ENCODE data around the gene DYNLRB2. TPM values are rescaled to one million over a fixed set of nuclear protein-coding genes. Genes with fewer than 3 reads are reported as not detected.

Gene DYNLRB2
- total RNA-seq, 1 experiment from 2014 or later = not detected

GRCh38 chr16:80526418-80527061 is 14.3 kb upstream of the DYNLRB2 start:
- peak; percentile 41 to 45 for DNase-seq (ENCODE audit: low read depth in 1 of 2, low spot score in 2 of 2)
- Histone ChIP-seq H3K27me3 (replicated peaks) (no peaks in the 10 kb centered on the region; the same call in 1 of the 2 replicates), H3K4me1 (replicated peaks) (no peaks in the 10 kb centered on the region), H3K36me3 (no peaks in the 10 kb centered on the region), H3K4me3 (no peak overlapping the region), H3K9me3 (replicated peaks) (no peaks in the 10 kb centered on the region), H3K27ac (no peak overlapping the region)

GRCh38 chr16:80527297-80527696 is 13.5 kb upstream of the DYNLRB2 start:
- no peaks in the 10 kb centered on the region for H3K4me1 ChIP-seq (replicated peaks)
- no peak overlapping the region for H3K27ac ChIP-seq
- no peaks in the 10 kb centered on the region; the same call in 1 of the 2 replicates for H3K27me3 ChIP-seq (replicated peaks)
- no peaks in the 10 kb centered on the region for H3K36me3 ChIP-seq
- no peak for DNase-seq (ENCODE audit: low read depth in 1 of 2, low spot score in 2 of 2)
- no peaks in the 10 kb centered on the region for H3K9me3 ChIP-seq (replicated peaks)
- H3K4me3 ChIP-seq = no peak overlapping the region

GRCh38 chr16:80530479-80530878 is 10.3 kb upstream of the DYNLRB2 start:
- Histone ChIP-seq H3K4me3 (no peak overlapping the region), H3K27me3 (replicated peaks) (no peaks in the 10 kb centered on the region), H3K36me3 (no peaks in the 10 kb centered on the region), H3K27ac (no peak overlapping the region), H3K4me1 (replicated peaks) (no peaks in the 10 kb centered on the region), H3K9me3 (replicated peaks) (no peaks in the 10 kb centered on the region)
- no peak for DNase-seq (ENCODE audit: low read depth in 1 of 2, low spot score in 2 of 2)

- H3K27me3 ChIP-seq (replicated peaks) = no peaks in the 10 kb centered on the region; the same call in 1 of the 2 replicates
- peaks cover 3% of the 10 kb centered on the region; the same call in 1 of the 2 replicates for H3K9me3 ChIP-seq (replicated peaks)
- peaks cover 11% of the 10 kb centered on the region for H3K4me1 ChIP-seq (replicated peaks)
- no peak for DNase-seq (ENCODE audit: low read depth in 1 of 2, low spot score in 2 of 2)
- H3K4me3 ChIP-seq = no peak overlapping the region
- H3K27ac ChIP-seq = no peak overlapping the region
- no peaks in the 10 kb centered on the region for H3K36me3 ChIP-seq
Observed at GRCh38 chr16:80536238-80536637, 4.6 kb upstream of the DYNLRB2 start.

GRCh38 chr16:80541306-80541694 is 507 bp downstream of the DYNLRB2 start:
- Histone ChIP-seq H3K27ac (no peak overlapping the region), H3K9me3 (replicated peaks) (peaks cover 3% of the 10 kb centered on the region; the same call in 1 of the 2 replicates), H3K4me1 (replicated peaks) (peaks cover 11% of the 10 kb centered on the region), H3K4me3 (peak overlapping the region; percentile 40), H3K27me3 (replicated peaks) (no peaks in the 10 kb centered on the region; the same call in 1 of the 2 replicates), H3K36me3 (no peaks in the 10 kb centered on the region)
- DNase-seq (ENCODE audit: low read depth in 1 of 2, low spot score in 2 of 2) = no peak

- Histone ChIP-seq H3K4me1 (replicated peaks) (peaks cover 11% of the 10 kb centered on the region), H3K9me3 (replicated peaks) (peaks cover 3% of the 10 kb centered on the region; the same call in 1 of the 2 replicates), H3K36me3 (no peaks in the 10 kb centered on the region), H3K27ac (no peak overlapping the region), H3K4me3 (no peak overlapping the region), H3K27me3 (replicated peaks) (no peaks in the 10 kb centered on the region)
- DNase-seq (ENCODE audit: low read depth in 1 of 2, low spot score in 2 of 2) = no peak
Observed at GRCh38 chr16:80543162-80543561, 2.4 kb downstream of the DYNLRB2 start.

- peaks cover 2% of the 10 kb centered on the region; the same call in 1 of the 2 replicates for H3K27me3 ChIP-seq (replicated peaks)
- DNase-seq (ENCODE audit: low read depth in 1 of 2, low spot score in 2 of 2) = no peak
Observed at GRCh38 chr16:80544326-80544725, 3.5 kb downstream of the DYNLRB2 start.

GRCh38 chr16:80546249-80546648 is 5.5 kb downstream of the DYNLRB2 start:
- Histone ChIP-seq H3K9me3 (replicated peaks) (no peaks in the 10 kb centered on the region), H3K27me3 (replicated peaks) (peaks cover 3% of the 10 kb centered on the region; the same call in 1 of the 2 replicates), H3K4me3 (no peak overlapping the region), H3K27ac (no peak overlapping the region), H3K4me1 (replicated peaks) (no peaks in the 10 kb centered on the region), H3K36me3 (no peaks in the 10 kb centered on the region)
- DNase-seq (ENCODE audit: low read depth in 1 of 2, low spot score in 2 of 2) = no peak

More at GRCh38 chr16:80544326-80544725, 3.5 kb downstream of the DYNLRB2 start:
- no peak overlapping the region for H3K4me3 ChIP-seq
- no peaks in the 10 kb centered on the region for H3K36me3 ChIP-seq
- no peak overlapping the region for H3K27ac ChIP-seq
- H3K4me1 ChIP-seq (replicated peaks) = peaks cover 11% of the 10 kb centered on the region
- H3K9me3 ChIP-seq (replicated peaks) = peaks cover 3% of the 10 kb centered on the region; the same call in 1 of the 2 replicates

GRCh38 chr16:80547145-80547544 is 6.4 kb downstream of the DYNLRB2 start:
- Histone ChIP-seq H3K4me3 (no peak overlapping the region), H3K36me3 (no peaks in the 10 kb centered on the region), H3K27ac (no peak overlapping the region), H3K9me3 (replicated peaks) (no peaks in the 10 kb centered on the region), H3K27me3 (replicated peaks) (peaks cover 3% of the 10 kb centered on the region; the same call in 1 of the 2 replicates), H3K4me1 (replicated peaks) (no peaks in the 10 kb centered on the region)
- DNase-seq (ENCODE audit: low read depth in 1 of 2, low spot score in 2 of 2) = no peak

- Histone ChIP-seq H3K27ac (no peak overlapping the region), H3K36me3 (no peaks in the 10 kb centered on the region), H3K4me3 (no peak overlapping the region), H3K4me1 (replicated peaks) (no peaks in the 10 kb centered on the region), H3K9me3 (replicated peaks) (no peaks in the 10 kb centered on the region), H3K27me3 (replicated peaks) (peaks cover 3% of the 10 kb centered on the region; the same call in 1 of the 2 replicates)
- DNase-seq (ENCODE audit: low read depth in 1 of 2, low spot score in 2 of 2) = no peak
Observed at GRCh38 chr16:80552277-80552676, 11.5 kb downstream of the DYNLRB2 start.

GRCh38 chr16:80554033-80554432 is 13.2 kb downstream of the DYNLRB2 start:
- Histone ChIP-seq H3K27me3 (replicated peaks) (peaks cover 3% of the 10 kb centered on the region; the same call in 1 of the 2 replicates), H3K27ac (no peak overlapping the region), H3K4me3 (no peak overlapping the region), H3K36me3 (no peaks in the 10 kb centered on the region), H3K4me1 (replicated peaks) (no peaks in the 10 kb centered on the region), H3K9me3 (replicated peaks) (no peaks in the 10 kb centered on the region)
- no peak for DNase-seq (ENCODE audit: low read depth in 1 of 2, low spot score in 2 of 2)

- no peak overlapping the region for H3K4me3 ChIP-seq
- DNase-seq (ENCODE audit: low read depth in 1 of 2, low spot score in 2 of 2) = no peak
- no peak overlapping the region for H3K27ac ChIP-seq
- H3K9me3 ChIP-seq (replicated peaks) = no peaks in the 10 kb centered on the region
- H3K36me3 ChIP-seq = no peaks in the 10 kb centered on the region
- no peaks in the 10 kb centered on the region for H3K4me1 ChIP-seq (replicated peaks)
- H3K27me3 ChIP-seq (replicated peaks) = no peaks in the 10 kb centered on the region
Observed at GRCh38 chr16:80556481-80556880, 15.7 kb downstream of the DYNLRB2 start.

GRCh38 chr16:80557037-80557436 is 16.2 kb downstream of the DYNLRB2 start:
- Histone ChIP-seq H3K4me1 (replicated peaks) (no peaks in the 10 kb centered on the region), H3K27me3 (replicated peaks) (no peaks in the 10 kb centered on the region), H3K9me3 (replicated peaks) (no peaks in the 10 kb centered on the region), H3K27ac (no peak overlapping the region), H3K4me3 (no peak overlapping the region), H3K36me3 (no peaks in the 10 kb centered on the region)
- no peak for DNase-seq (ENCODE audit: low read depth in 1 of 2, low spot score in 2 of 2)

GRCh38 chr16:80559369-80559768 is 18.6 kb downstream of the DYNLRB2 start:
- H3K36me3 ChIP-seq = no peaks in the 10 kb centered on the region
- no peaks in the 10 kb centered on the region for H3K4me1 ChIP-seq (replicated peaks)
- no peaks in the 10 kb centered on the region for H3K9me3 ChIP-seq (replicated peaks)
- H3K27ac ChIP-seq = no peak overlapping the region
- H3K27me3 ChIP-seq (replicated peaks) = no peaks in the 10 kb centered on the region
- no peak for DNase-seq (ENCODE audit: low read depth in 1 of 2, low spot score in 2 of 2)
- H3K4me3 ChIP-seq = no peak overlapping the region
